Testis (tissue), 2 donors: ENCODE data around the gene LIPA.
"Not testable (repeated sequence)": the region's sequence is repeated elsewhere in the genome, so short reads cannot be mapped to it uniquely, and the experiment has no call there.

ENCODE experiments used
- CTCF ChIP-seq, 3 experiments: fragments of 450-650 bp in 2 of 3; fragments of 200-600 bp in 1 of 3; sonication (generic) in 1 of 3; IDR thresholded peaks; one replicate each; pipeline ENCODE4 v1.5.1; 2016 to 2019; ENCODE audit warnings: antibody characterized with exemption in 3 of 3, mild to moderate bottlenecking in 2 of 3, moderate library complexity in 1 of 3
- POLR2A ChIP-seq: fragments of 450-650 bp; IDR thresholded peaks from one replicate; pipeline ENCODE4 v1.6.1; 2017; ENCODE audit warnings: antibody characterized with exemption, mild to moderate bottlenecking, moderate library complexity

- not testable (repeated sequence) for TF ChIP-seq CTCF (IDR thresholded peaks at IDR 0.05); POLR2A
Observed at GRCh38 chr10:89168354-89168900, 83.1 kb downstream of the LIPA start.
